Fibroblast of mammary gland (primary cell): ENCODE results near the gene LTO1.

ENCODE experiments used
- DNase-seq: peaks from one replicate; pipeline ENCODE4 v3.0.0-alpha.2; 2010; ENCODE audit warnings: low read depth
- H3K4me3 ChIP-seq: 2 replicates; pipeline ENCODE4 v1.5.1; 2011; ENCODE audit warnings: low read depth, mild to moderate bottlenecking, low read length, moderate library complexity; ENCODE audit not compliant: control insufficient read depth
- TF ChIP-seq, protein P1 (sequence below): conservative IDR thresholded peaks from 2 replicates; pipeline ENCODE4 v1.5.1; 2011; ENCODE audit warnings: low read depth, low read length, inconsistent platforms; ENCODE audit not compliant: control insufficient read depth, insufficient read depth

Gene LTO1

DNA sequence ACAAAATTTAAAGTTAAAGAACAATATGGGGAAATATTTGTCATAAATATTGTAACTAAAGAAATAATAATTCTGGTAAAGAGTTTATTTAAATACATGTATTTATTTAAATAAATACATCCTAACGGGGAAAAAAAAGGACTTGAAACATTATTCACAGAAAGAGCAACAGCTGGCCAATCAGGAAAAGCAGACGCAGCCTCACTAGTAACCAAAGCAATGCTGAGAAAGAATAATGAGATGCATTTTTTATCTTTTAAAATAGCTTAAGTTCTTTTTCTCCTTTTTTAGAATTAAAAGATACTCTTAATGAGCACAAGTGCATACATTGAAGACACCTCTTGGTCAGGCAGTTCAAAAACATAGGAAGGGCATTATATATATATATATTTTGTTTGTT is 2.6 kb upstream of the LTO1 start:
- TF ChIP-seq, protein P1, sequence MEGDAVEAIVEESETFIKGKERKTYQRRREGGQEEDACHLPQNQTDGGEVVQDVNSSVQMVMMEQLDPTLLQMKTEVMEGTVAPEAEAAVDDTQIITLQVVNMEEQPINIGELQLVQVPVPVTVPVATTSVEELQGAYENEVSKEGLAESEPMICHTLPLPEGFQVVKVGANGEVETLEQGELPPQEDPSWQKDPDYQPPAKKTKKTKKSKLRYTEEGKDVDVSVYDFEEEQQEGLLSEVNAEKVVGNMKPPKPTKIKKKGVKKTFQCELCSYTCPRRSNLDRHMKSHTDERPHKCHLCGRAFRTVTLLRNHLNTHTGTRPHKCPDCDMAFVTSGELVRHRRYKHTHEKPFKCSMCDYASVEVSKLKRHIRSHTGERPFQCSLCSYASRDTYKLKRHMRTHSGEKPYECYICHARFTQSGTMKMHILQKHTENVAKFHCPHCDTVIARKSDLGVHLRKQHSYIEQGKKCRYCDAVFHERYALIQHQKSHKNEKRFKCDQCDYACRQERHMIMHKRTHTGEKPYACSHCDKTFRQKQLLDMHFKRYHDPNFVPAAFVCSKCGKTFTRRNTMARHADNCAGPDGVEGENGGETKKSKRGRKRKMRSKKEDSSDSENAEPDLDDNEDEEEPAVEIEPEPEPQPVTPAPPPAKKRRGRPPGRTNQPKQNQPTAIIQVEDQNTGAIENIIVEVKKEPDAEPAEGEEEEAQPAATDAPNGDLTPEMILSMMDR: no peak
- H3K4me3 ChIP-seq: no peak overlapping the region
- DNase-seq: no peak

DNA sequence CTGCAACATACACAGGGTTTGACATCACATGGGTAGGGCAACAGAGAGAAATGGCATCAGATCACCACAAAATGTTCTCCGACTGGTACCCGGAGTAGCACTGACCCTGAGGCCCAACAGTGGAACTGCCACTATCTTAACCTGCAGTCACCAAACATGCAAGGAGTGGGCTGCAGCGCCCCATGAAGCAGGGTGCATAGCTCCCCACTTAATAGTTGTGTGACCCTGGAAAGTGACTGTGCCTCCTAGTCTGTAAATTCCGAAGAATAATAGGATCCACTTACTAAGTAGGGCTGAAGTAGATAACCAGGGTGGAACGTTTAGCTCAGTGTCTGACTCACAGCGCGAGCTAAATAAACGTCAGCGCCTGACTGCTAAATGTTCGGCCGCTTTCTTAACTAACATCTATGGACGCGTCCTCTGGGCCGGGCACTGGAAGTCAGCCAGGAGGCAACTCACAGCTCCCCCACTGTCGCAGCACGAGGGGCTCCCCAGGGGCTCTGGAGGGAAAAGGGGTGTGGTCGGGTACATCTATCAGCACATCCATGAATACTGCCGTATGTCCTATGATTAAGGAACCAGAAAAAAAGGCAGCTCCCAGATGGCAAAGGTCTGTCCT is 777 bp downstream of the LTO1 start:
- TF ChIP-seq, protein P1: no peak
- peak overlapping the region; percentile 75 for H3K4me3 ChIP-seq
- DNase-seq: peak; percentile 92

- TF ChIP-seq, protein P1: no peak
These were observed 3.3 kb downstream of the LTO1 start for GRCh38 chr11:69671734-69672465.

GRCh38 chr11:69670158-69670845 is 4.9 kb downstream of the LTO1 start:
- peak; percentile 88 for DNase-seq
- TF ChIP-seq, protein P1: peak; percentile 92
- no peak overlapping the region for H3K4me3 ChIP-seq

More at GRCh38 chr11:69671734-69672465, 3.3 kb downstream of the LTO1 start:
- H3K4me3 ChIP-seq: no peak overlapping the region
- DNase-seq: no peak

GRCh38 chr11:69669486-69669885 is 5.7 kb downstream of the LTO1 start:
- TF ChIP-seq, protein P1: no peak
- H3K4me3 ChIP-seq: no peak overlapping the region
- DNase-seq: no peak

DNA sequence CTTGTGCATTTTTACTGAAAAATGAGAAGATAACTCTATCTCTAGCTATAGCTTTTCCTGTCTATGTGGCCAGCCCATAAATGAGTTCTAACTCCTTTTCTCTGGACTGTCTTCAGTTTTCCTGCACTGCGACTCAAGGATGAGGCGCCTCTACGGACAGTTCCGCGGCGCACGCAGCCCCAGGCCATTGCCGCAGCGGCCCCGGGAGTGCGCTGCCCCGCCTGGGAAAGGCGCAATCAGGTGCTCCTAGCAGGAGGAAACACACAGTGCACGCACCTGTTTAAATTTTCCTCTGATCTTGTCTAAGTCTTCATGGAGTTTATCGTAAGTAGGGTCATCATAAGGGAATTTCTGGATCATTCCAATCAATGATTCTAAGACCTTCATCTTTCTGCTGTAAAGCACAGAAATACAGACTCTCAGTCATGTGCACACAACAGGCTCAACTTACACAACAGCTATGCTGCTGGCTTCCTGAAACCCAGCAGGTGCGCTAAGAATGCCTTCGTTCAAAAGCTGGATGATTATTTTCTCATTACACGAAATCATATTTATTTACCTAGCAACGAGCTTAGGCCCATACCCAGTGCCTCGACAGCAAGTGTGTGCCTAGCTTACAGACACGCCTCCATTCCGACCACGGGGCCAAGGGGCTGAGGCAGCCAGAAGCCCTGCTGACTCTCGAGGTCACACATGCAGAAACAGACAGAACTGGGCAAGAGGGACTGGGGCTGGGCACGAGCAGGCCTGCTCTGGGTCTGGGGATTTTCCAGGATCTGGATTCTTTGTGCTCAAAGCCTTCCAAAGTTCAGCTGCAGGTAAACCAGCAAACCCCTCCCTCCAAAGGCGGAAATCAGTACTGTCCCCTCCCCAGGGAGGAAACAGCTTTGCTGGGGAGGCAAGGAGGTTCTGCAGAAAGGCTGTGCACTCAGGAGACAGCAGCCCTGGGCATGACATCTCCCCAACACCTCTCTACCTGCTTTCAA is 7.2 kb downstream of the LTO1 start:
- H3K4me3 ChIP-seq: no peak overlapping the region
- no peak for DNase-seq
- TF ChIP-seq, protein P1: no peak
